GM12801 (cell line): ENCODE measurements around the gene INTS7.

Source experiments
- TF ChIP-seq, protein P1 (sequence below): IDR thresholded peaks from one replicate; pipeline ENCODE4 v1.5.1; 2011; ENCODE audit warnings: control low read depth; ENCODE audit not compliant: insufficient read length; ENCODE audit errors: extremely low read depth

The INTS7 gene

DNA sequence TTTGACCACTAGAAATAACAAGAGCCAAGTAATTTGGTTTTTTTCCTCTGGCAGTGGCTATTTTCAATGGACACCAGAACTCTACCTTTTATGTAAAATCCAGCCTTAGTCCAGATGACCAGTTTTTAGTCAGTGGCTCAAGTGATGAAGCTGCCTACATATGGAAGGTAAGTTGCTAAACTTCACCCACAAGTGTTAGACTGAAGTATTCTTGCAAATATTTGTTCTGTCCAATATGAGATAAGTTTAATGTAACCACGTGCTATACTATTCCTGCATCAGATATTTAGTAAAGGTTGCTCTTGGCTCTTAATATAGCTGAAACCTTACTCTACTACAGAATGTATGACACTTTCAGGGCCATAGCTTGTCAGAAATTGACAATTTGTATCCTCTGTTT lies 36.7 kb upstream of the INTS7 start:
- TF ChIP-seq, protein P1, sequence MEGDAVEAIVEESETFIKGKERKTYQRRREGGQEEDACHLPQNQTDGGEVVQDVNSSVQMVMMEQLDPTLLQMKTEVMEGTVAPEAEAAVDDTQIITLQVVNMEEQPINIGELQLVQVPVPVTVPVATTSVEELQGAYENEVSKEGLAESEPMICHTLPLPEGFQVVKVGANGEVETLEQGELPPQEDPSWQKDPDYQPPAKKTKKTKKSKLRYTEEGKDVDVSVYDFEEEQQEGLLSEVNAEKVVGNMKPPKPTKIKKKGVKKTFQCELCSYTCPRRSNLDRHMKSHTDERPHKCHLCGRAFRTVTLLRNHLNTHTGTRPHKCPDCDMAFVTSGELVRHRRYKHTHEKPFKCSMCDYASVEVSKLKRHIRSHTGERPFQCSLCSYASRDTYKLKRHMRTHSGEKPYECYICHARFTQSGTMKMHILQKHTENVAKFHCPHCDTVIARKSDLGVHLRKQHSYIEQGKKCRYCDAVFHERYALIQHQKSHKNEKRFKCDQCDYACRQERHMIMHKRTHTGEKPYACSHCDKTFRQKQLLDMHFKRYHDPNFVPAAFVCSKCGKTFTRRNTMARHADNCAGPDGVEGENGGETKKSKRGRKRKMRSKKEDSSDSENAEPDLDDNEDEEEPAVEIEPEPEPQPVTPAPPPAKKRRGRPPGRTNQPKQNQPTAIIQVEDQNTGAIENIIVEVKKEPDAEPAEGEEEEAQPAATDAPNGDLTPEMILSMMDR: no peak

DNA sequence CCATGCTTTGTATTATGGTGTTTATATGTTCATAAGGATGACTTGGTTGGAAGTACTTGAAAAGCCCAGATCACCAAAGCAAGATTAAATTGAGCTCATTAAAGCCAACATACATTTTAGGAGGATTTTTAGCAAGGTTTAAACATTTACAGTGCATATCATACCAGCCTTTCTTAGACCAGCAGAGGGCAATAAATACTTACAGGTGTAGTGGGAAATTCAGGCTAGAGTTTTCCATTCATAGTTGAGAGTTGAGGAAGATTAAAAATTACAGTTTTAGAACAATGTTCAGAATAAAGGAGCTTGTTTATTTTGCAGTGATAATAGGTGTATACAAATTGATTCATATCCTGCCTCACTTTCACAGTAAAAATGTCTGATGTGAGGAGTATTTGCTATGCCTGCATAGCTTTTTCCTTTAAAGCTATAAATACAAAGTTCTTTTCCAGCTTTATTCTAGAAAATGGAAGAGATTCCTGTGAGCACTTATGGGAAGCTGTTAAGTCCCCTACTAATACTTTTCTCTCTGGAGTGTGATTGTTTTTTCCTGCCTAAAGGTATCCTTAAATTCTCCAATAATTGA lies 35.5 kb upstream of the INTS7 start:
- TF ChIP-seq, protein P1: no peak

DNA sequence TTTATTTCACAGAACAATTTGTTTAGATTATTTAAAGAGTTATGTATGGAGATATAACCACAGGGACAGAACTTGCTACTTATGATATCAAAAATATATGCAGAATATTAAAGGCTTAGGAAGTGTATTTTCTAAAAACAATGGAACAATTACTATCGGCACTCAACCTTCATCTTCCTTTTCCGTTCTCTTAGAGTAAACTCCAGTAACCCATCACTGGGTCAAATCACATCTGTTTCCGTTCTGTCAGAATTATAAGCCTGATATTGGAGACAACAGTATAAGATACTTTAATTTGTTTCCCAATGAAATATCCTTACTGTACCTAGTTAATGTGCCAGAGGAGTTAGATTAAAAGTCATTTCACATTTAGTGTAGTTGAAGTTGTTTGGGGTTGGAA lies 32.4 kb upstream of the INTS7 start:
- TF ChIP-seq, protein P1: no peak

DNA sequence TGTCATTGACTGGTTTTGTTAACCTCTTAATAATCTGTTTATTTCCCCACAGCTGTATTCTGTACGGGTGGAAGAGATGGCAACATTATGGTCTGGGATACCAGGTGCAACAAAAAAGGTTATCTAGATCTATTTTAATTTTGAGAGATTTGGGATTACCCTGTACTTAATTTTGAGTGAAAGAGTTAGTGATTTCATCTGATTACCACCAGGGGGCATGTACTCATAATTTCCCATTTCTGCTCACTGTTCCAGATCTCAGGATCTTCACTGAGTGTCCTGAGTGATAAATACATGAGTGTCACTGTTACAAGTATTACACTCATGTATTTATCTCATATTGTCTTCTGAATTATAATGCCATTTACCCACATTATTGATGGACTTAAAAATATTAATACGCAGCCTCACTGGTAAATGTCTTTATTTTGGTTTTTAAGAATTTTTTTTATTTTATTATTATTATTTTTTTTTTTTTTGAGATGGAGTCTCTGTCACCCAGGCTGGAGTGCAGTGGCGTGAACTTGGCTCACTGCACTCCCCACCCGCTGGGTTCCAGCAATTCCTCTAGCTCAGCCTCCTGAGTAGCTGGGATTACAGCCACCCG lies 27.6 kb upstream of the INTS7 start:
- TF ChIP-seq, protein P1: no peak

DNA sequence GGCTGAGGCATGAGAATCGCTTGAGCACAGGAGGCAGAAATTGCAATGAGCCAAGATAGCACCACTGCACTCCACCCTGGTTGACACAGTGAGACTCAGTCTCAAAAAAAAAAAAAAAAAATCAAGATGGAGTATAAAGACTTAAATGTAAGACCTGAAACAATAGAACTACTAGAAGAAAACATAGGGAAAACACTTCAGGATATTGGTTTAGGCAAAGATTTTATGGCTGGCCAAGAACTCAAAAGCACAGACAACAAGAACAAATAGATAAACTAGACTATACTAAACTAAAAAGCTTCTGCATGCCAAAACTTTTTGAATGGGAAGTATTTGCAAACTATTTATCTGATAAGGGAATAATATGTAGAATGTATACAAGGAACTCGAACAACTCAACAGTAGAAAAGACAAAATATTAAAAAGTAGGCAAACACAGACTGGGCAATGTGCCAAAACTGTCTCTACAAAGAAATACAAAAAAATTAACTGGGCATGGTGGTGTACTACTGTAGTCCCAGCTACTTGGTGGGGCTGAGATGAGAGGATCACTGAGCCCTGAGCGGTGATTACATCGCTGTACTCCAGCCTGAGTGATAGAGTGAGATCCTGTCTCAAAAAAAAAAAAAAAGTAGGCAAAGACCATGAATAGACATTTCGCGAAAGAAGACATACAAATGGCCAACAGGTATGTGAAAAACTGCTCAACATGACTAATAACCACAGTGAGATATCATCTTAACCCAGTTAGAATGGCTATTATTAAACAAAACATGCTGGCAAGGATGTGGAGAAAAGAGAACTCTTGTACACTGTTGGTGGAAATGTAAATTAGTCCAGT lies 25.5 kb upstream of the INTS7 start:
- TF ChIP-seq, protein P1: no peak

DNA sequence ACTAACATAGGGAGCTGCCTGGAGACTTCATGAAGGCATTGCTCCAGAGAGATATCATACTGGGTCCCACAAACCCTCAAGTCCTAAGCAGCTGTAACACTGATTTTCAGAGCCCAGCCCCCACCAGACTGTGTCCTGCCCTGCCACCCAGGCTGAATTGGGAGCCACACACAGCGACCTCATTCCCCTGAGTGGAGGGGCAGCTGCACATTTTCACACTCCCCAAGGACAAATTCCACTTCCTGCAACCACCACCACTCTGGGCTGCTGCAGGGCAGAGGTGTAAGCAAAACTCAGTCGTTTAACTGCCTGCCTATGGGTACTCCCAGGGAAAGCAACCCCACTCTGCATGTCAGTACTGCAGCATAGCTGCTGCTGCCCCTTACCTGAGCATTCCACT lies 20.0 kb upstream of the INTS7 start:
- TF ChIP-seq, protein P1: no peak

DNA sequence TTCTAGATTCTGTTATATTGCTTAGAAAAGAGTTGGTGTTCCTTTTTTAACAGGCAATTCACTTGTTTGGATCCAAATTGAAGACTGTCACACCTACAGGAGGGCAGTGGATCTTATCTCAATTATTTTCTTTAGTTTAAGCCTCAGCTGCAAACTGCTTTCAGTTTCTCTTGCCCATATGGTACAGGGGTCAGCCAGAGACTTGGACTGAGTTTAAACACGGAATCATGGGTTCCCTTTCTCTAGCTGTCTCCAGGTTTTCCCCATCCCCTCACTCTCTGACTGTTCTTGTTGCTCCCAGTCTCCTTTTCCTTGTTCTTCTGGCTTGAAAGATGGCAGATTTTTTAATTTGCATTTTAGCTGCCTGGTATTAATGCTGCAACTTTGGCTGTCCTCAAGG lies 18.6 kb upstream of the INTS7 start:
- TF ChIP-seq, protein P1: no peak
